Mammary epithelial cell (primary cell): ENCODE data around the gene ATP5MK.

Source experiments
- EZH2 ChIP-seq: IDR thresholded peaks from 2 replicates; pipeline ENCODE4 v1.6.1; 2012; ENCODE audit warnings: low read length, inconsistent platforms, borderline replicate concordance
- TF ChIP-seq, protein P1 (sequence below), 2 donors: IDR thresholded peaks in 1 of 2; conservative IDR thresholded peaks in 1 of 2; 2 replicates each; pipeline ENCODE4 v1.5.1; 2011 to 2012; ENCODE audit warnings: inconsistent platforms in 2 of 2, low read length in 2 of 2, mild to moderate bottlenecking in 2 of 2, control low read depth in 1 of 2, low read depth in 1 of 2; ENCODE audit not compliant: insufficient read depth in 1 of 2; ENCODE audit errors: extremely low read depth in 1 of 2

DNA sequence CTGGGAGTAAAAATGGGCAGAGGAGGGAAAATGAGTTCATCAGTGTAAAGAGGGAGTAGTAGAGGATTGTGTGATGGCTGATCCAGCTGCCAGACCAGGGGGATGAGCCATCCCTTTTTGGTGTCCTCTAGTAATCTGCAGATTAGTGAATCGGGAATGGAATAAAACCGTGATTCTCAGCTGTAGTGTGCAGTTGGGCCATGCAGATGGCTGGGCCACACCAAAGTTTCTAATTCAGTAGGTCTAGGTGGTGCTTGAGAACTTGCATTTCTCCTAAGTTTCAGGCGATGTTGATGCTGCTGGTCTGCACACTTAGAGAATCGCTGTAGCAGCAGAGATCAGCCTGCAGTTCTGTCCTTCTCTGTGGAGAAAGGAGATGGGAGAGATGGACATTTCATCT lies 22.8 kb upstream of the ATP5MK start:
- TF ChIP-seq, protein P1, sequence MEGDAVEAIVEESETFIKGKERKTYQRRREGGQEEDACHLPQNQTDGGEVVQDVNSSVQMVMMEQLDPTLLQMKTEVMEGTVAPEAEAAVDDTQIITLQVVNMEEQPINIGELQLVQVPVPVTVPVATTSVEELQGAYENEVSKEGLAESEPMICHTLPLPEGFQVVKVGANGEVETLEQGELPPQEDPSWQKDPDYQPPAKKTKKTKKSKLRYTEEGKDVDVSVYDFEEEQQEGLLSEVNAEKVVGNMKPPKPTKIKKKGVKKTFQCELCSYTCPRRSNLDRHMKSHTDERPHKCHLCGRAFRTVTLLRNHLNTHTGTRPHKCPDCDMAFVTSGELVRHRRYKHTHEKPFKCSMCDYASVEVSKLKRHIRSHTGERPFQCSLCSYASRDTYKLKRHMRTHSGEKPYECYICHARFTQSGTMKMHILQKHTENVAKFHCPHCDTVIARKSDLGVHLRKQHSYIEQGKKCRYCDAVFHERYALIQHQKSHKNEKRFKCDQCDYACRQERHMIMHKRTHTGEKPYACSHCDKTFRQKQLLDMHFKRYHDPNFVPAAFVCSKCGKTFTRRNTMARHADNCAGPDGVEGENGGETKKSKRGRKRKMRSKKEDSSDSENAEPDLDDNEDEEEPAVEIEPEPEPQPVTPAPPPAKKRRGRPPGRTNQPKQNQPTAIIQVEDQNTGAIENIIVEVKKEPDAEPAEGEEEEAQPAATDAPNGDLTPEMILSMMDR (conservative IDR thresholded peaks at IDR 0.05 in 1 of 2, IDR thresholded peaks at IDR 0.05 in 1 of 2; ENCODE audit: extremely low read depth in 1 of 2, insufficient read depth in 1 of 2, low read depth in 1 of 2, low read length in 2 of 2) = no peak
- no peak for TF ChIP-seq EZH2
